Upper lobe of right lung (tissue), 1 donor: ENCODE results near the gene RGS12. TPM values are rescaled to one million over a fixed set of nuclear protein-coding genes. Genes with fewer than 3 reads are reported as not detected.

Source experiments
- ATAC-seq: fragments of 200-7000 bp; cut with Tn5 transposase; one replicate; pipeline ENCODE4 v1.9.1; 2020; ENCODE audit warnings: mild to moderate bottlenecking, moderate library complexity
- DNase-seq: peaks from one replicate; pipeline ENCODE4 v3.0.0-alpha.2; 2020
- H3K27ac ChIP-seq: fragments of 200-600 bp; one replicate; pipeline ENCODE4 v1.8.0; 2022
- H3K27me3 ChIP-seq: fragments of 200-600 bp; one replicate; pipeline ENCODE4 v1.8.0; 2022; ENCODE audit warnings: mild to moderate bottlenecking
- H3K36me3 ChIP-seq: fragments of 200-600 bp; one replicate; pipeline ENCODE4 v1.8.0; 2022
- H3K4me1 ChIP-seq: fragments of 200-600 bp; one replicate; pipeline ENCODE4 v1.8.0; 2022
- H3K4me3 ChIP-seq: fragments of 200-600 bp; one replicate; pipeline ENCODE4 v1.8.0; 2022; ENCODE audit warnings: mild to moderate bottlenecking
- H3K9me3 ChIP-seq: fragments of 200-600 bp; one replicate; pipeline ENCODE4 v1.8.0; 2022
- intact Hi-C: fragments of 100-400 bp; cut with DNase I; formaldehyde crosslinking; loops from one replicate; pipeline ENCODE4 v1.11.0; 2022
- total RNA-seq: library from RNA; stranded (reverse); fragmentation: NEBNext Ultra II Directional; extraction: Animal tissue kit (Norgen Biotek cat#: 25700); gene quantifications from one replicate; pipeline ENCODE4 v1.2.1, GENCODE V29; 2021
- TF ChIP-seq, protein P1 (sequence below): fragments of 200-600 bp; IDR thresholded peaks from one replicate; pipeline ENCODE4 v1.8.0; 2022; ENCODE audit warnings: antibody characterized with exemption
- donor health status: DM: no; HTN: yes; CAD: no; lungs with severe emphysema.

The RGS12 gene
- total RNA-seq, 1 donor from 2014 or later = 58.2 TPM

DNA sequence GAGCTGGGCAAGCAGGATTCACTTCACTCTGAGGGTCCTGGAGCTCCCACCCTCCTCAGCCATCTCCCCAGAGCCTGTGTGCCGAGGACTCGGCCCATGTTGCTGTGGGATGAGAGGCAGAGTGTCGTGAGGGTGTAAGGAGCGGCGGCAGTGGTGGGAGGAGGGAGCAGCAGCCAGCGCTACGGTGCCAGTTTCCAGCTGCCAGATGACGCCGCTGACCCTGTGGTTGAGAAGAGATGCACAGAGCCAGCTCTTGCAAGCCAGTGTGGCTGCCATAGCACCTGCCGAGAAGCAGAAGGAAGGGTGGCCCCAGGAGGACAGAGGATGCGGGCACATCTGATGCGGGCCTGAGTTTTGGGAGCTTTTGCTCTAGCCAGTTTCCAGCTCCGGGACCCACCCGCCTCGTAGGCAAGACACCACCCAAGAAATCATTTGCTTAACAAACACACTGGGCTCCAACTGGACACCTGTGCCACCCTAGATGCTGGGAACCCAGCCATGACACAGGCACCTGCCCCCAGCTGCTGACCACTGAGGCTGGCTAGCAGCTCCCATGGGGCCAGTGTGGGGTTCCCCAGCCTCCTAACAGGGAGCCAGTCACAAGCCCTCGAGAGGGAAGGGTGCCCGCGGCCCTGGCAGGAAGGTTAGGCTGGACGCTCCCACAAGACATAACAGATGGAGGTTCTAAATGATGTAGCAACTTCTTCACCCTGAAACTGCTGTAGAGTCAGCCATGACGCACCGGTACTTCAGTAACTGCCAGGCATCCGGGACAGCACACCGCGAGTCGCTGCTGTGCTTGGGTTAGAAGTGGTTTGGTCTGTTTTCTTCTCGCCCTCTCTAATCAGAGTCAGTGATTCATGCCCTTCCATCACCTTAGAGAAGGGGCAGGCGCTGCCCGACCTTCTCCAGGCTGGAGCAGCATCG lies 35.0 kb upstream of the RGS12 start:
- intact Hi-C loops = no loop called here
- no peak overlapping the region for H3K27ac ChIP-seq
- H3K36me3 ChIP-seq = no peaks in the 10 kb centered on the region
- no peaks in the 10 kb centered on the region for H3K4me1 ChIP-seq
- TF ChIP-seq, protein P1, sequence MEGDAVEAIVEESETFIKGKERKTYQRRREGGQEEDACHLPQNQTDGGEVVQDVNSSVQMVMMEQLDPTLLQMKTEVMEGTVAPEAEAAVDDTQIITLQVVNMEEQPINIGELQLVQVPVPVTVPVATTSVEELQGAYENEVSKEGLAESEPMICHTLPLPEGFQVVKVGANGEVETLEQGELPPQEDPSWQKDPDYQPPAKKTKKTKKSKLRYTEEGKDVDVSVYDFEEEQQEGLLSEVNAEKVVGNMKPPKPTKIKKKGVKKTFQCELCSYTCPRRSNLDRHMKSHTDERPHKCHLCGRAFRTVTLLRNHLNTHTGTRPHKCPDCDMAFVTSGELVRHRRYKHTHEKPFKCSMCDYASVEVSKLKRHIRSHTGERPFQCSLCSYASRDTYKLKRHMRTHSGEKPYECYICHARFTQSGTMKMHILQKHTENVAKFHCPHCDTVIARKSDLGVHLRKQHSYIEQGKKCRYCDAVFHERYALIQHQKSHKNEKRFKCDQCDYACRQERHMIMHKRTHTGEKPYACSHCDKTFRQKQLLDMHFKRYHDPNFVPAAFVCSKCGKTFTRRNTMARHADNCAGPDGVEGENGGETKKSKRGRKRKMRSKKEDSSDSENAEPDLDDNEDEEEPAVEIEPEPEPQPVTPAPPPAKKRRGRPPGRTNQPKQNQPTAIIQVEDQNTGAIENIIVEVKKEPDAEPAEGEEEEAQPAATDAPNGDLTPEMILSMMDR = no peak
- no peaks in the 10 kb centered on the region for H3K27me3 ChIP-seq
- H3K9me3 ChIP-seq = no peaks in the 10 kb centered on the region
- ATAC-seq (no peak), DNase-seq (no peak)
- H3K4me3 ChIP-seq = no peak overlapping the region

GRCh38 chr4:3261411-3262207 lies 31.2 kb upstream of the RGS12 start:
- intact Hi-C loops = no loop called here
- Histone ChIP-seq H3K27ac (no peak overlapping the region), H3K4me1 (no peaks in the 10 kb centered on the region), H3K36me3 (no peaks in the 10 kb centered on the region), H3K27me3 (no peaks in the 10 kb centered on the region), H3K4me3 (no peak overlapping the region), H3K9me3 (no peaks in the 10 kb centered on the region)
- peak; percentile 55 for DNase-seq
- ATAC-seq = no peak
- TF ChIP-seq, protein P1 = no peak

GRCh38 chr4:3262208-3263052 lies 30.4 kb upstream of the RGS12 start:
- Histone ChIP-seq H3K27me3 (no peaks in the 10 kb centered on the region), H3K27ac (no peak overlapping the region), H3K36me3 (no peaks in the 10 kb centered on the region), H3K4me1 (no peaks in the 10 kb centered on the region), H3K9me3 (no peaks in the 10 kb centered on the region), H3K4me3 (no peak overlapping the region)
- TF ChIP-seq, protein P1 = no peak
- no peak for DNase-seq
- ATAC-seq = peak; percentile 10
- intact Hi-C loops = no loop called here

DNA sequence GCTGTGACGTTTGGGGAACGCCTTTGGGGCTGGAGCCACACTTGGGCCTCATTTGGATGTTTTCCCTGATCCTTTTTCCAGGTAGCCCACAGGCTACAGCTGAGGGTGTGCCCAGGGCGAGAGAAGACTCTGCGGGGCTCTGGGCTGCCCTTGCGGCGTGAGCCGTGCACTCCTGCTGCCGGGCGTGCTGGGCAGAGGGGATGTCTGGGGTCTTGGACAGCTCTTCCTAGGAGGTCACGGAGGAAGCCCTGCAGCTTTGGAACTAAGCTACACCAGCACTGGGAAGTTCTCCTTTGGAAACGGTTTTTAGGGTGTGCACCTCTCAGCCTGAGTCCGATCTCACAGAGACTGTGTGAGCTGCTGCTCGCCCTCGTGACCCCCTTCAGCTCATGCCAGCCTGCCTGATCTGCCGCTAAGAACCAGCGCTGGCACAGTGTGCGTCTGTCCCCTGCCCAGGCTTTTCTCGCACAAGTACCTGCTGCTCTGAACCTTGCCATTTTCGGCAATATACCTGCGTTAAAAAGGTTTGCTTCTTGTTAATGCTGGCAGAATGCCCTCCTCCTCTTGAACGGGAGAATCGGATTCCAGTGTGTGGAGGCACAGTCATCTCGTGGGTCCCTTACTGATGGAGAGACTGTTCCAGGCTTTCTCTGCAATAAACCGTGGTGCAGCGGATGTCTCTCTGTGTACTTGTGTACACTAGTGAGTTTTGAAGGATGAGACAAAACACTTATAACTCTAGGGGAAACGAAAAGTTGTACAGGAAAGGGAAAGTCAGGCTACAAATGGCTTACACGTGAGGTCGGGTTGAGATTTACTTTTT lies 29.6 kb upstream of the RGS12 start:
- H3K36me3 ChIP-seq = no peaks in the 10 kb centered on the region
- no peak overlapping the region for H3K4me3 ChIP-seq
- TF ChIP-seq, protein P1 = no peak
- intact Hi-C loops = no loop called here
- H3K9me3 ChIP-seq = no peaks in the 10 kb centered on the region
- H3K27ac ChIP-seq = no peak overlapping the region
- ATAC-seq (peak; percentile 51), DNase-seq (peak; percentile 61)
- no peaks in the 10 kb centered on the region for H3K27me3 ChIP-seq
- H3K4me1 ChIP-seq = no peaks in the 10 kb centered on the region

- Histone ChIP-seq H3K27ac (no peak overlapping the region), H3K4me3 (no peak overlapping the region), H3K9me3 (no peaks in the 10 kb centered on the region), H3K27me3 (no peaks in the 10 kb centered on the region), H3K36me3 (no peaks in the 10 kb centered on the region), H3K4me1 (no peaks in the 10 kb centered on the region)
- intact Hi-C loops = no loop called here
- DNase-seq (no peak), ATAC-seq (no peak)
- TF ChIP-seq, protein P1 = no peak
Measured at GRCh38 chr4:3263876-3264193, 29.0 kb upstream of the RGS12 start.
